Stomach (tissue), 4 donors: ENCODE data around the gene NME8.

Source experiments
- CTCF ChIP-seq, 7 experiments: fragments of 450-650 bp in 4 of 7; fragments of 200-600 bp in 3 of 7; sonication (generic) in 3 of 7; IDR thresholded peaks; one replicate each; pipeline ENCODE4 v1.5.1; 2016 to 2019; ENCODE audit warnings: antibody characterized with exemption in 7 of 7, control low read depth in 2 of 7, mild to moderate bottlenecking in 1 of 7
- POLR2A ChIP-seq, 4 donors: fragments of 450-650 bp; IDR thresholded peaks; one replicate each; pipeline ENCODE4 v1.6.1; 2016; ENCODE audit warnings: antibody characterized with exemption in 4 of 4, control low read depth in 2 of 4, mild to moderate bottlenecking in 1 of 4, moderate library complexity in 1 of 4
- POLR2AphosphoS5 ChIP-seq, 3 donors: sonication (generic); formaldehyde crosslinking; IDR thresholded peaks; one replicate each; pipeline ENCODE4 v1.6.1; 2016; ENCODE audit warnings: antibody characterized with exemption in 3 of 3

GRCh38 chr7:37832194-37832593 lies 16.2 kb upstream of the NME8 start:
- no peak for TF ChIP-seq CTCF (IDR thresholded peaks at IDR 0.05)
- no peak for TF ChIP-seq POLR2A (IDR thresholded peaks at IDR 0.05)
- no peak for TF ChIP-seq POLR2AphosphoS5 (IDR thresholded peaks at IDR 0.05)
